Measurements from ENCODE around the gene FOXL2NB.

Gene FOXL2NB

DNA sequence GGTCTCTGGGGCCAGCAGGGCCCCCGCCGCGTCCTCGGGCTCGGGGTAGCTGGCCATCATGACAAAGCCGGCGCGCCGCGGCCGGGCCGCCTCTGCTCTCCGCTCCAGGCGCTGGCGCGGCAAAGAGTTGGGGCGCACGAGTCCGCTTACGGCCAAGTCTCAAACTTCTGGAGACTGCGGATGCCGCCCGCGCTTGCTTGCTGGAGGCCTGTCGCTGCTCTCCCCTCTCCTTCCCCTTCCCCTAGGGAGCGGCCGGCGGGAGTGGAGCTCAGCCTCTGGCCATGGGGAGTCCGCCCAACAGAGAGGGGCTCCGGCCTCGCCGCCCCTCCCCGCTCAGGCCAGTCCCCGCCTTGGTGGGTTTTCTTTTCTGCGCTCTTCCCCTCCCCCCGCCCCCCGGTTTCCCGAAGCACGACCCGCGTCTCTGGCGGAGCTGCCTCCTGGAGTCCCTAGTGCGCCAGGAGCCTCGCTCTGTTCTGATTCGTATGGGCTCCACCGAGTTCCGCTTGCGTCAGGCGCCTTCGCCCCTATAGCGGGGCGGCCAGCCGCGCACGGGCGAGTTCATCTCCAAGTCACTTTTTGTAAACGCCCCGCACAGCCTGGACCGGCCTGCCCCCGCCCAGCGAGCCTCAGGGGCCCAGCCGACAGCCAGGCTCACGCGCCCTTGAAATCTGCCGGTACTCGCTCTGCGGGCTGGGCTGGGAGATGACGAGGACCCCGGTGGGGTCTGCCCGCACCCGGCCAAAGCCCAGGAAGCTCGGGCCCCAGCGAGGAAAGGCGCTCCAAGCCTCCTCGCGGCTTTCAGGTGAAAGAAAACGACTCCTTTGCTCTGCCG is at the start of gene FOXL2NB, which contains the start of gene FOXL2:
Gene FOXL2NB (plus strand): TSS at position 555 of the 832 bp plus-strand sequence. CDS start 148 bp downstream, at position 703.
Gene FOXL2 (minus strand): TSS at position 475 of the 832 bp plus-strand sequence. CDS start 415 bp downstream, at position 60.
- no peak within 1 kb of the TSS for H3K4me2 ChIP-seq (ENCODE audit: low read depth, low read length, poor library complexity, severe bottlenecking)
- H2AFZ ChIP-seq (ENCODE audit: low read length) = no peak within 1 kb of the TSS
- H3K9ac ChIP-seq (ENCODE audit: low read depth, low read length, poor library complexity, severe bottlenecking) = no peak within 1 kb of the TSS

DNA sequence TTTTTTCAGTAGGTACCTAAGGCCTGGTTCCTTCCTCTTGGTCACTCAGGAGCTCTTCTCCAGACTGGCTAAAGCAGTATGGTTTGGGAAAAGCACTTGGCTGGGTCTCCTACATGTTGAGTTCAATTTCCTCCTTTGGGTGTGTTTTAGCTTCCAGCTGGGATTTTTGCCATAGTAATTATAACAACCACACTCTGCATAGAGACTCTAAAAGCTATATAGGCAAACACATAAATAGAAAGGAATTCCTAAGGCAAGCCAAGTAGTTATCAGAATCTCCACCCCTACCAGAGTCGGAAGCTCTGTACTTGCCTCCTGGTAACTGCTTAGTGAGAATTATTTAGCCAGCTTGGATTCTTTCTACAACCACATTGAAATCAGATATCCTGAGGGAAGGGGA is 48.7 kb upstream of the FOXL2NB start:
- H4K20me1 ChIP-seq (ENCODE audit: insufficient read depth, low read length, poor library complexity, severe bottlenecking) = no peaks in the 10 kb centered on the region
- no peaks in the 10 kb centered on the region for H3F3A ChIP-seq (ENCODE audit: low read depth)
- H3K9me3 ChIP-seq (ENCODE audit: insufficient read depth, low read depth, low read length) = no peaks in the 10 kb centered on the region
- no peak for TF ChIP-seq EZH2phosphoT487 (IDR thresholded peaks at IDR 0.05; ENCODE audit: borderline replicate concordance)
- TF ChIP-seq, protein P1, sequence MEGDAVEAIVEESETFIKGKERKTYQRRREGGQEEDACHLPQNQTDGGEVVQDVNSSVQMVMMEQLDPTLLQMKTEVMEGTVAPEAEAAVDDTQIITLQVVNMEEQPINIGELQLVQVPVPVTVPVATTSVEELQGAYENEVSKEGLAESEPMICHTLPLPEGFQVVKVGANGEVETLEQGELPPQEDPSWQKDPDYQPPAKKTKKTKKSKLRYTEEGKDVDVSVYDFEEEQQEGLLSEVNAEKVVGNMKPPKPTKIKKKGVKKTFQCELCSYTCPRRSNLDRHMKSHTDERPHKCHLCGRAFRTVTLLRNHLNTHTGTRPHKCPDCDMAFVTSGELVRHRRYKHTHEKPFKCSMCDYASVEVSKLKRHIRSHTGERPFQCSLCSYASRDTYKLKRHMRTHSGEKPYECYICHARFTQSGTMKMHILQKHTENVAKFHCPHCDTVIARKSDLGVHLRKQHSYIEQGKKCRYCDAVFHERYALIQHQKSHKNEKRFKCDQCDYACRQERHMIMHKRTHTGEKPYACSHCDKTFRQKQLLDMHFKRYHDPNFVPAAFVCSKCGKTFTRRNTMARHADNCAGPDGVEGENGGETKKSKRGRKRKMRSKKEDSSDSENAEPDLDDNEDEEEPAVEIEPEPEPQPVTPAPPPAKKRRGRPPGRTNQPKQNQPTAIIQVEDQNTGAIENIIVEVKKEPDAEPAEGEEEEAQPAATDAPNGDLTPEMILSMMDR (conservative IDR thresholded peaks at IDR 0.05; ENCODE audit: low read length) = no peak
- H3K4me3 ChIP-seq (ENCODE audit: low read length, poor library complexity, severe bottlenecking) = no peak overlapping the region
- H3K36me3 ChIP-seq (ENCODE audit: insufficient read depth, low read length) = no peaks in the 10 kb centered on the region
- no peak overlapping the region for H2AFZ ChIP-seq (ENCODE audit: low read length)
- no peaks in the 10 kb centered on the region for H3K79me2 ChIP-seq (ENCODE audit: insufficient read depth, low read length)
- no peaks in the 10 kb centered on the region for H3K4me1 ChIP-seq (ENCODE audit: insufficient read depth, low read length, poor library complexity, severe bottlenecking)
- no peak overlapping the region for H3K9ac ChIP-seq (ENCODE audit: low read depth, low read length, poor library complexity, severe bottlenecking)
- no peak overlapping the region for H3K4me2 ChIP-seq (ENCODE audit: low read depth, low read length, poor library complexity, severe bottlenecking)
- H3K9me2 ChIP-seq (replicated peaks; ENCODE audit: low read depth, low read length) = no peaks in the 10 kb centered on the region
- no peaks in the 10 kb centered on the region for H3K27me3 ChIP-seq (ENCODE audit: insufficient read depth, low read length, poor library complexity, severe bottlenecking)

More for the DNA sequence above, at the start of gene FOXL2NB, which contains the start of gene FOXL2:
- Histone ChIP-seq H3K4me3 (ENCODE audit: low read length, poor library complexity, severe bottlenecking) (no peak within 1 kb of the TSS), H3K79me2 (ENCODE audit: insufficient read depth, low read length) (no peaks in the 10 kb centered on the region), H3F3A (ENCODE audit: low read depth) (no peaks in the 10 kb centered on the region), H3K36me3 (ENCODE audit: insufficient read depth, low read length) (no peaks in the 10 kb centered on the region), H3K9me3 (ENCODE audit: insufficient read depth, low read depth, low read length) (no peaks in the 10 kb centered on the region), H3K9me2 (replicated peaks; ENCODE audit: low read depth, low read length) (no peaks in the 10 kb centered on the region), H3K27me3 (ENCODE audit: insufficient read depth, low read length, poor library complexity, severe bottlenecking) (peaks cover 16% of the 10 kb centered on the region), H3K4me1 (ENCODE audit: insufficient read depth, low read length, poor library complexity, severe bottlenecking) (peaks cover 7% of the 10 kb centered on the region), H4K20me1 (ENCODE audit: insufficient read depth, low read length, poor library complexity, severe bottlenecking) (no peaks in the 10 kb centered on the region)
- TF ChIP-seq, protein P1 (conservative IDR thresholded peaks at IDR 0.05; ENCODE audit: low read length) = no peak
- TF ChIP-seq EZH2phosphoT487 (IDR thresholded peaks at IDR 0.05; ENCODE audit: borderline replicate concordance) = no peak

DNA sequence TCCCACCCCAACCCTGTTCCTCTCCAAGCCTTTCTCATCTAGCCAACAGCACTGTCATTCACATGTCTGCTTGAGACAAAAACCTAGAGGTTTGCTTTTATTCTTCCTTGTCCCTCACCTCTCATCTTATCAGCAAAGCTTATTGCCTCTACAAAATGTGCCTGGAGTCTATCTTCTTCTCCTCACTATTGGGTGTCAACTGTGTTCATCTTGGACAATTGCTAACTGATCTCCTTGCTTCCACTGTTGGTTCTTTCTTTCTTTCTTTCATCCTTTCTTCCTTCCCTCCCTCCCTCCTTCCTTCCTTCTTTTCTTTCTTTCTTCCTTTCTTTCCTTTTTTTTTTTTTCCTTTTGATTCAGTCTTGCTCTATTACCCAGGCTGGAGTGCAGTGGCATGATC is 48.3 kb upstream of the FOXL2NB start:
- Histone ChIP-seq H4K20me1 (ENCODE audit: insufficient read depth, low read length, poor library complexity, severe bottlenecking) (no peaks in the 10 kb centered on the region), H3K4me1 (ENCODE audit: insufficient read depth, low read length, poor library complexity, severe bottlenecking) (no peaks in the 10 kb centered on the region), H3K36me3 (ENCODE audit: insufficient read depth, low read length) (no peaks in the 10 kb centered on the region), H3K4me3 (ENCODE audit: low read length, poor library complexity, severe bottlenecking) (no peak overlapping the region), H3K79me2 (ENCODE audit: insufficient read depth, low read length) (no peaks in the 10 kb centered on the region), H3K9ac (ENCODE audit: low read depth, low read length, poor library complexity, severe bottlenecking) (no peak overlapping the region), H3K9me3 (ENCODE audit: insufficient read depth, low read depth, low read length) (no peaks in the 10 kb centered on the region), H3K9me2 (replicated peaks; ENCODE audit: low read depth, low read length) (no peaks in the 10 kb centered on the region), H3K27me3 (ENCODE audit: insufficient read depth, low read length, poor library complexity, severe bottlenecking) (no peaks in the 10 kb centered on the region), H3K4me2 (ENCODE audit: low read depth, low read length, poor library complexity, severe bottlenecking) (no peak overlapping the region), H2AFZ (ENCODE audit: low read length) (no peak overlapping the region), H3F3A (ENCODE audit: low read depth) (no peaks in the 10 kb centered on the region)
- TF ChIP-seq EZH2phosphoT487 (IDR thresholded peaks at IDR 0.05; ENCODE audit: borderline replicate concordance) = no peak
- TF ChIP-seq, protein P1 (conservative IDR thresholded peaks at IDR 0.05; ENCODE audit: low read length) = no peak

All from Loucy (cell line).